ENCODE measurements around the gene GET3. TPM values are rescaled to one million over a fixed set of nuclear protein-coding genes. Genes with fewer than 3 reads are reported as not detected.

GET3 gene
- total and polyA plus RNA-seq, 4 donors = 22.8 to 44.1 (median 27.2) TPM

GRCh38 chr19:12787458-12787857 lies 50.2 kb downstream of the GET3 start (continued):
- TF ChIP-seq REST (IDR thresholded peaks at IDR 0.05) (no peak), MAX (IDR thresholded peaks at IDR 0.05) (no peak), YY1 (IDR thresholded peaks at IDR 0.05) (no peak)

- Histone ChIP-seq H3K9ac (ENCODE audit: low read depth in 1 of 2, low read length in 2 of 2) (peak overlapping the region; percentile 16 to 75), H3K27me3 (ENCODE audit: control insufficient read depth in 4 of 4, insufficient read depth in 4 of 4, low read length in 3 of 4) (no peaks in the 10 kb centered on the region), H3K36me3 (ENCODE audit: control insufficient read depth in 4 of 4, insufficient read depth in 3 of 4, low read depth in 1 of 4, low read length in 3 of 4) (no peaks in the 10 kb centered on the region), H3K4me1 (ENCODE audit: control insufficient read depth in 4 of 4, insufficient read depth in 4 of 4, low read length in 3 of 4) (peaks cover 8 to 43% (median 25%) of the 10 kb centered on the region in 4 donors), H3K9me3 (ENCODE audit: control insufficient read depth in 4 of 4, low read length in 3 of 4) (no peaks in the 10 kb centered on the region), H3K4me3 (ENCODE audit: low read depth in 1 of 3, low read length in 3 of 3) (peak overlapping the region in 1 of 3 donors; percentile 58), H3K27ac (ENCODE audit: low read depth in 1 of 2, low read length in 2 of 2) (peak overlapping the region; percentile 98 to 99)
- DNase-seq (ENCODE audit: low spot score) = no peak
- WGBS = 50% methylated on average over 4 of the region's 4 CpGs
- TF ChIP-seq HNF4G (IDR thresholded peaks at IDR 0.05) = no peak
- TF ChIP-seq REST (IDR thresholded peaks at IDR 0.05) = no peak
- no peak for TF ChIP-seq YY1 (IDR thresholded peaks at IDR 0.05)
- no peak for TF ChIP-seq FOXA1 (IDR thresholded peaks at IDR 0.05)
- no peak for TF ChIP-seq RAD21 (IDR thresholded peaks at IDR 0.05)
- no peak for TF ChIP-seq GABPA (IDR thresholded peaks at IDR 0.05 in 1 of 2, conservative IDR thresholded peaks at IDR 0.05 in 1 of 2)
- TF ChIP-seq ZBTB33 (IDR thresholded peaks at IDR 0.05) = no peak
- no peak for TF ChIP-seq JUND (IDR thresholded peaks at IDR 0.05)
Observed at GRCh38 chr19:12788042-12788681, 50.9 kb downstream of the GET3 start.

DNA sequence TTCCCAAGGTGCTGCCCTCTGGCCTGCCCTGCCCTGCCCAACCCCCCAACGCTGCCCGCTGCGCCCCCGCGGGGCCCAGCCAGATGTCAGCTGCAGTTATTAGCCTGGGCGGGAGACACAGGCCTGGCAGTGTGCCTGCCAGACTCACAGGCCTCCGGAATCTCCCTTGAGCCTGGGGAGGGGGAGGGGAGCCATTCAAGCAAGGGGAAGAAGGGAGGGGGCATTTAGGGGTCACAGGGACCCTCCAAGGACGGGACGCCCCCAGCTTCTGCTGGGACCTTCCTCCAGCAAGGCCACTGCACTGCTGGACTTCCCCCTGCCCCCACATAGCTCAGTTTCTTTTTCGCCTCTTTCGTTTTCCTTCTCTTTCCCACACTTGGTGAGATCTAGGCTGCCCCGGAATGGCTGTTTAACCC lies 51.4 kb downstream of the GET3 start:
- peak; percentile 83 for DNase-seq (ENCODE audit: low spot score)
- Histone ChIP-seq H3K9ac (ENCODE audit: low read depth in 1 of 2, low read length in 2 of 2) (peak overlapping the region; percentile 75 to 96), H3K4me1 (ENCODE audit: control insufficient read depth in 4 of 4, insufficient read depth in 4 of 4, low read length in 3 of 4) (peaks cover 7 to 38% (median 21%) of the 10 kb centered on the region in 4 donors), H3K9me3 (ENCODE audit: control insufficient read depth in 4 of 4, low read length in 3 of 4) (no peaks in the 10 kb centered on the region), H3K27me3 (ENCODE audit: control insufficient read depth in 4 of 4, insufficient read depth in 4 of 4, low read length in 3 of 4) (no peaks in the 10 kb centered on the region), H3K27ac (ENCODE audit: low read depth in 1 of 2, low read length in 2 of 2) (peak overlapping the region; percentile 98 to 99), H3K36me3 (ENCODE audit: control insufficient read depth in 4 of 4, insufficient read depth in 3 of 4, low read depth in 1 of 4, low read length in 3 of 4) (no peaks in the 10 kb centered on the region), H3K4me3 (ENCODE audit: low read depth in 1 of 3, low read length in 3 of 3) (peak overlapping the region; percentile 58 to 66 (median 59))
- under 1% methylated on average over 12 of the region's 12 CpGs for WGBS
- TF ChIP-seq MAX (IDR thresholded peaks at IDR 0.05) (peak; percentile 37), FOXA1 (IDR thresholded peaks at IDR 0.05) (no peak), CTCF (IDR thresholded peaks at IDR 0.05; ENCODE audit: low read depth, low read length, missing input control) (no peak), HNF4A (conservative IDR thresholded peaks at IDR 0.05) (peak; percentile 44 to 55), REST (IDR thresholded peaks at IDR 0.05) (peak; percentile 35), YY1 (IDR thresholded peaks at IDR 0.05) (peak; percentile 12), RAD21 (IDR thresholded peaks at IDR 0.05) (peak in 1 of 2 donors; percentile 5), EGR1 (IDR thresholded peaks at IDR 0.05; ENCODE audit: low read depth in 2 of 2) (peak; percentile 35 to 58)

All from liver (tissue), 9 donors.